ENCODE measurements around the gene PDPN. TPM values are rescaled to one million over a fixed set of nuclear protein-coding genes. Genes with fewer than 3 reads are reported as not detected.
A peak's percentile ranks its signal among the peaks of the same experiment; 100 is the strongest.

The PDPN gene
- total RNA-seq, 1 donor from 2014 or later: 24.1 TPM

DNA sequence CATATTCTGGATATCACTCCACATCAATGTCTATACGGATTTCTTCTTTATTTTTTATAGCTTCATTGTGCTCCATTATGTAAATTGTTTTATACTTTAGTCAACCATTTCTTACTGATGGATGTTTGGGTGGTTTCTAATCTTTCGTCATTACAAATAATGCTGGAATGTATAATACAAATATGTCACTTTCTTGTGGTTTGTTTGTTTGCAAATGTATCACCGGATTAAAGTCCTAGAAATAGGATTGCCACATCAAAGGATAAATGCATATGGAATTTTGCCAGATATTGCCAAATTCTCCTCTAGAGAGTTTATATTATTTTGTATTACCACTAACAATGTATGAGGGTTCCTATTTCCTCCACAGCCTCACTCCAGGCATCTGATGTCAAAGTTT, 67.6 kb downstream of the PDPN start:
- ATAC-seq (no peak), DNase-seq (ENCODE audit: missing footprints) (no peak)
- intact Hi-C loops (cut with DNase I): no loop called here

DNA sequence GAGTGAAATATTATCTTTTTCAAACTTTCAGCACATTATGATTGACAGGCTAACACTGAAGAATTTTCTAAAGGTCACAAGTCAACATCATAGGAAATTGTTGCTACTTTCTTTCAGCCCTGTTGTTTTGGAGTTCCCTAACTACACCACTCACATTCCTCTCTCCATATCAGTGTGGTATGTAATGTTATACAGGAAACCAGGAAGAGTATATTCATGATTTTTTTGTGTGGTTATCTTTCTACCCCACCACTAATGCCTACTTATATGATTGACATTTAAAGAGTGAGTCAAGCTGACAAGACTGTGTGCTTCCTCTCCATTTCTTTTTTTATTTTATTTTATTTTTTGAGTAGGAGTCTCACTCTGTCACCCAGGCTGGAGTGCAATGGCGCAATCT, 68.6 kb downstream of the PDPN start:
- no peak for ATAC-seq
- intact Hi-C loops (cut with DNase I): no loop called here

DNA sequence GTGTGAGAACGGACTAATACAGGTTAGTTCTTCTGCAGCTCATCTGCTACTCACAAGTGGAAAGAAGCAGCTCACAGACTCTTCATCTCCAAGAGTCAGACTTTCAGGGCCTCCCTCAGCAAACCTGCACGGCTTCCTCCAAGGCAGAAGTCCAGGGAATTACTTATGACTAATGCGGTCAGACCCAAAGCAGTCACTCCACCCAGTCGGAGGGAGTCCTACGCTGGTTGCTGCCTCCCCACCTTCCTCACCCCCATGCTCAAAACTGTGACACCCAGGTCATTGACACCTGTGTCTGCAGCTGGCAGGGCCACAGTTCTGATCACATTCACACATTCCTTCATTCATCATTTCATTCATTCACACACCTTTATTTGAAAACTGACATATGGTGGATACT, 77.9 kb downstream of the PDPN start:
- DNase-seq (ENCODE audit: missing footprints) (no peak), ATAC-seq (no peak)
- intact Hi-C loops (cut with DNase I): loop anchor here (10.0 kb wide), 1 partner anchor 1383 kb away; no protein-coding TSS in a partner anchor

More for the DNA sequence above, 68.6 kb downstream of the PDPN start:
- no peak for DNase-seq (ENCODE audit: missing footprints)

DNA sequence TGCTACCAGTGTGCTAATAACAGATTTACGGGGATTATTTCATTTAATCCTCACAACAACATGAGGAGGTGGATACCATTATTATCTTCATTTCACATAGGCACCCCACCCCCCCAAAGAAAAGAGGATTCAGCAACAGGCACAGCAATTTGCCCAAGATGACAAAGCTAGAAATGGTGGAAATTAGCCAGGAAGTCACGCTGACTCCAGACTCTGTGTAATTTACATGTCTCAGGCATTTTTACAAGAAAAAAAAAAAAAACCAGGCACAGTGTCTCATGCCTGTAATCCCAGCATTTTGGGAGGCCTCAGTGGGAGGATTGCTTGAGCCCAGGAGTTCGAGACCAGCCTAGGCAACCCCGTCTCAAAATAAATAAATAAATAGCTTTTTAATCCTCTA, 78.9 kb downstream of the PDPN start:
- intact Hi-C loops (cut with DNase I): loop anchor here (10.0 kb wide), 1 partner anchor 1382 kb away; no protein-coding TSS in a partner anchor
- DNase-seq (ENCODE audit: missing footprints): no peak

DNA sequence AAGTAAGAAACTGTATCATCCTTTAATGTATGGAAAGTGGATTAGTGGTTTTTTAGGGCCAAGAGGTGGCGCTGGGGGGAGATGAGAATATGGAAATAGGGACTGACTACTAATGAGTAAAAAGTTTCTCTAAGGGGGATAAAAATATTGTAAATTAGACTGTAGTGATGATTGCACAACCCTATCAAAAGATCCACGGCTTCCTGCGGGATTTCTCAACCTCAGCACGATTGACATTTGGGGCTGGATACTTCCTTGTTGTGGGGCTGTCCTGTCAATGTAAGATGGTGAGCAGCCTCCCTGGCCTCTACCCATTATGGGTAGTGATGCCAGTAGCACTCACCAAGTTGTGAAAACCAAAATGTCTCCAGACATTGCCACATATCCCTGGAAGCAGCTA, 80.3 kb downstream of the PDPN start:
- intact Hi-C loops (cut with DNase I): loop anchor here (10.0 kb wide), 1 partner anchor 1381 kb away; no protein-coding TSS in a partner anchor
- ATAC-seq: no peak

More for the DNA sequence above, 78.9 kb downstream of the PDPN start:
- peak; percentile 56 for ATAC-seq

DNA sequence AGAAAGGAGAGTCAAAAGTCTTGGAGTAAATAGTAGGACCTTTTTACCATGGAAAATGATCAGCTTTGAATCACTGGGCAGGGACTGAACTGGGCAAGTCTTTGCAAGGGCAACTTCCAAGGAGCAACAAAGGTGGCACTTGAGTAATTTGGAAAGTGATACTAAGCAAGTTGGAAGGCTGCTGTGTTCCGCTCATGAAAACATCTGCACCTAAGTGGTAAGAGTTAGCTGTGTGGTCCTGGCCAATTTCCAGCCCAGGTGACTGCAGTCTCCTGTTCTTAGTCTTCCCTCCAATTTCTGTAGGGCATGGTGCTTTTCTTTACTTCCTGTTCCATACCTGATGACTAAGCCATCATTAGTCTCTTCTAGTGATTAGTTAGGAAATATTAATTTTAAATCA, 80.8 kb downstream of the PDPN start:
- DNase-seq (ENCODE audit: missing footprints) (no peak), ATAC-seq (no peak)
- intact Hi-C loops (cut with DNase I): loop anchor here (10.0 kb wide), 1 partner anchor 1380 kb away; no protein-coding TSS in a partner anchor

More for the DNA sequence above, 80.3 kb downstream of the PDPN start:
- no peak for DNase-seq (ENCODE audit: missing footprints)

DNA sequence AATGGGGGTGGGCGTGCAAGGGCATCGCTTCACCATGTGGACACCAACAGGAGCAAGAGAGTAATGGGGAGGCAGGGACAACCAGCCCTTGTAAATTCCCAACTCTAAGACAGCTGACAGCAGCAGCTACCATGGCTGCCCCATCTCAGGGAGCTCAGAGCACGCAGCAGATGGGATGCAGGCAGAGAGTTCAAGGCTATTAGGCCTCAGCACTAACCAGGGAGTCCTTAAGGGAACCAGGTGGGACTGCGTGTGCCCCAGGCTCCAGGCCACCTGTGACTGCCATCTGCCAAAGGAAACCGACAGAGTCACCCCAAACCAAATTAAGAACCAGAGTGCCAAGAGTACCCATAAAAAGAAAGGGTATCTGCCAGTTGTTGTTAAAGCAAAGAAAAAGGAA, 82.7 kb downstream of the PDPN start:
- DNase-seq (ENCODE audit: missing footprints): no peak
- intact Hi-C loops (cut with DNase I): loop anchor here (5.0 to 10.0 kb wide), 3 partner anchors 146 to 1378 kb away; no protein-coding TSS in a partner anchor
- ATAC-seq: no peak

Other genes with a start within 250 kb of the PDPN start
- not detected for gene PRAMEF14, start 236.7 kb upstream of the PDPN start, total RNA-seq
- gene PRAMEF19, start 211.9 kb upstream of the PDPN start, total RNA-seq: not detected
- not detected for gene PRAMEF17, start 194.2 kb upstream of the PDPN start, total RNA-seq
- not detected for gene PRAMEF20, start 173.4 kb upstream of the PDPN start, total RNA-seq
- 0.38 TPM for gene LRRC38, start 69.8 kb upstream of the PDPN start, total RNA-seq
- gene PRDM2, start 116.4 kb downstream of the PDPN start, total RNA-seq: 33.7 TPM